ENCODE measurements around the gene FST. TPM values are rescaled to one million over a fixed set of nuclear protein-coding genes. Genes with fewer than 3 reads are reported as not detected.

FST gene, protein sequence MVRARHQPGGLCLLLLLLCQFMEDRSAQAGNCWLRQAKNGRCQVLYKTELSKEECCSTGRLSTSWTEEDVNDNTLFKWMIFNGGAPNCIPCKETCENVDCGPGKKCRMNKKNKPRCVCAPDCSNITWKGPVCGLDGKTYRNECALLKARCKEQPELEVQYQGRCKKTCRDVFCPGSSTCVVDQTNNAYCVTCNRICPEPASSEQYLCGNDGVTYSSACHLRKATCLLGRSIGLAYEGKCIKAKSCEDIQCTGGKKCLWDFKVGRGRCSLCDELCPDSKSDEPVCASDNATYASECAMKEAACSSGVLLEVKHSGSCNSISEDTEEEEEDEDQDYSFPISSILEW
- total RNA-seq (2022; extraction: Qiagen RNA extraction; ENCODE audit: low read depth) = 10.5 to 15.6 TPM (median 12.1 TPM) in 5 replicates

DNA sequence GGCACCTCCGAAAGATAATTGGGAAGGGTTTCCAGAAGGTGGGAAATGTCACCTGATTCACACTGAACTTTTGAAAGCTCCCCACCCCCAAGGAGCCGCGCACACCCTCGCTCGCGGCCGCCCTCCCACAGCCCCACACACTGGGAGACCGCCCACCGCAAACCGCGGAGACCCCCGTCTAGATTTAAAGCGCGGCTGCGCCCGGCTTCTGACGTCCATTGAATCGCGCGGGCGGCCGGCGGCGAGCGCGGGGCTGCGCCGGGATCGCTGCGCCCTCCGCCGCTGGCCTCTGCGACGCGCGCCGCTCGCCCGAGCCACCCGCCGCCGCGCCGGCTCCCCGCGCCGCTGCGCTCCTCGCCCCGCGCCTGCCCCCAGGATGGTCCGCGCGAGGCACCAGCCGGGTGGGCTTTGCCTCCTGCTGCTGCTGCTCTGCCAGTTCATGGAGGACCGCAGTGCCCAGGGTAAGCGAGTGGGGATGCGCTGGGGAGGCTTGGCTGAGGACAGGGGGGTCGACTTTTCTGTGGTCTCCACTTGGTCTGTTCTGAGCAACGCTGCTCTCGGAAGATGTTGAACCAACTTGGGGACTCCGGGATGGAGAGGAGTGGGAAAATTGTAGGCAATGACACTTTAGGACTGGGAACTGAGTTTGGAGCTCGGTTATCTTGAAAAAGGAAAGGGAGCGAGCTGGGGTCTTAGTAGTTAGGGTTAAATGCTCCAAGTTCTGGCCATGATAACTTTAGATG, at the start of gene FST:
FST (plus strand) TSS at position 214 of the 743 bp plus-strand sequence; CDS start at position 377, 163 bp downstream.

Other genes starting within 250 kb of the FST start
- gene NDUFS4, start 80.0 kb downstream of the FST start, total RNA-seq (2022; extraction: Qiagen RNA extraction; ENCODE audit: low read depth) = 104 to 140 TPM (median 110 TPM) in 5 replicates

Measured in A549 treated with DMSO at 1 μM for 4 hours (cell line).